NCI-H1092 (cell line): ENCODE measurements around the gene COMT.

Source experiments
- DNase-seq: peaks from one replicate; lab custom pipeline; 2025; lab: John Stamatoyannopoulos, UW

COMT gene

GRCh38 chr22:19995611-19996339 is 54.2 kb downstream of the COMT start:
- no peak for DNase-seq

- no peak for DNase-seq
Measured at GRCh38 chr22:19996694-19997384, 55.3 kb downstream of the COMT start.

GRCh38 chr22:19997561-19998231 is 56.1 kb downstream of the COMT start:
- no peak for DNase-seq

- DNase-seq, result no peak
Measured at GRCh38 chr22:19998232-19998951, 56.8 kb downstream of the COMT start.

GRCh38 chr22:19998991-19999820 is 57.6 kb downstream of the COMT start:
- no peak for DNase-seq

- no peak for DNase-seq
Measured at GRCh38 chr22:20000246-20001081, 58.9 kb downstream of the COMT start.

GRCh38 chr22:20001082-20001638 is 59.6 kb downstream of the COMT start:
- no peak for DNase-seq

- DNase-seq, result no peak
Measured at GRCh38 chr22:20002128-20002527, 60.6 kb downstream of the COMT start.

GRCh38 chr22:20002636-20003035 is 61.1 kb downstream of the COMT start:
- no peak for DNase-seq

- DNase-seq, result no peak
Measured at GRCh38 chr22:20003304-20003703, 61.7 kb downstream of the COMT start.

- no peak for DNase-seq
Measured at GRCh38 chr22:20004464-20004863, 62.9 kb downstream of the COMT start.

- no peak for DNase-seq
Measured at GRCh38 chr22:20008221-20008995, 66.8 kb downstream of the COMT start.

- no peak for DNase-seq
Measured at GRCh38 chr22:20009018-20009491, 67.5 kb downstream of the COMT start.

- no peak for DNase-seq
Measured at GRCh38 chr22:20009582-20010306, 68.2 kb downstream of the COMT start.

GRCh38 chr22:20010307-20011122 is 68.9 kb downstream of the COMT start:
- DNase-seq, result no peak

GRCh38 chr22:20011123-20011992 is 69.8 kb downstream of the COMT start:
- no peak for DNase-seq
